WERI-Rb-1 (cell line): ENCODE results near the gene MAP2K7.

Source experiments
- DNase-seq: peaks from one replicate; pipeline ENCODE4 v3.0.0-alpha.2; 2020
- H3K27ac ChIP-seq: fragments of 250-450 bp; sonication (Bioruptor Pico); 2 replicates; pipeline ENCODE4 v1.5.1; 2020; ENCODE audit warnings: mild to moderate bottlenecking, moderate library complexity
- H3K27me3 ChIP-seq: fragments of 250-450 bp; sonication (Bioruptor Pico); 2 replicates; pipeline ENCODE4 v1.5.1; 2021; ENCODE audit warnings: mild to moderate bottlenecking, low read depth, moderate library complexity; ENCODE audit not compliant: insufficient read depth, severe bottlenecking
- H3K36me3 ChIP-seq: fragments of 250-450 bp; sonication (Bioruptor Pico); 2 replicates; pipeline ENCODE4 v1.5.1; 2020; ENCODE audit warnings: mild to moderate bottlenecking, moderate library complexity
- H3K4me3 ChIP-seq: 2 replicates; pipeline ENCODE4 v1.5.1; 2011; ENCODE audit warnings: low read depth, mild to moderate bottlenecking, control low read depth, low read length
- H3K9me3 ChIP-seq: fragments of 250-450 bp; sonication (Bioruptor Pico); 2 replicates; pipeline ENCODE4 v1.5.1; 2021; ENCODE audit warnings: mild to moderate bottlenecking, moderate library complexity; ENCODE audit not compliant: severe bottlenecking
- TF ChIP-seq, protein P1 (sequence below): IDR thresholded peaks from 2 replicates; pipeline ENCODE4 v1.5.1; 2011; ENCODE audit warnings: low read depth, mild to moderate bottlenecking, control low read depth, inconsistent platforms, low read length

Gene MAP2K7

DNA sequence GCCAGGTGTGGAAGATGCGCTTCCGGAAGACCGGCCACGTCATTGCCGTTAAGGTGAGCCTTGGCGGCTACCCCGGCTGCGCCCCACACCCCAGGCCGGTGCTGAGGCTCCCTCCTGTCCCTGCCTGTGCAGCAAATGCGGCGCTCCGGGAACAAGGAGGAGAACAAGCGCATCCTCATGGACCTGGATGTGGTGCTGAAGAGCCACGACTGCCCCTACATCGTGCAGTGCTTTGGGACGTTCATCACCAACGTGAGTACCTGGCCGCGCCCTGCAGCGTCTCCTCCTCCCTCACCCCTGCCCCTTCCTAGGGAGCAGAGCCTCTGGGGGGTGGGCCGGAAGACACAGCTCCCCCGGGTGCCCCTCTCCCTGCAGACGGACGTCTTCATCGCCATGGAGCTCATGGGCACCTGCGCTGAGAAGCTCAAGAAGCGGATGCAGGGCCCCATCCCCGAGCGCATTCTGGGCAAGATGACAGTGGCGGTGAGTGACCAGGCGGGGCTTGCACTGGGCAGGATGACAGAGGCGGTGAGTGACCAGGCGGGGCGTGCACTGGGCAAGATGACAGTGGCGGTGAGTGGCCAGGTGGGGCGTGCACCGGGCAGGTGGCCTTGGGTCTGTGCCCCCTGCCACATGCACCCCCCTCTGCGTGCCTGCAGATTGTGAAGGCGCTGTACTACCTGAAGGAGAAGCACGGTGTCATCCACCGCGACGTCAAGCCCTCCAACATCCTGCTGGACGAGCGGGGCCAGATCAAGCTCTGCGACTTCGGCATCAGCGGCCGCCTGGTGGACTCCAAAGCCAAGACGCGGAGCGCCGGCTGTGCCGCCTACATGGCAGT, 6.9 kb downstream of the MAP2K7 start:
- H3K4me3 ChIP-seq = no peak overlapping the region

DNA sequence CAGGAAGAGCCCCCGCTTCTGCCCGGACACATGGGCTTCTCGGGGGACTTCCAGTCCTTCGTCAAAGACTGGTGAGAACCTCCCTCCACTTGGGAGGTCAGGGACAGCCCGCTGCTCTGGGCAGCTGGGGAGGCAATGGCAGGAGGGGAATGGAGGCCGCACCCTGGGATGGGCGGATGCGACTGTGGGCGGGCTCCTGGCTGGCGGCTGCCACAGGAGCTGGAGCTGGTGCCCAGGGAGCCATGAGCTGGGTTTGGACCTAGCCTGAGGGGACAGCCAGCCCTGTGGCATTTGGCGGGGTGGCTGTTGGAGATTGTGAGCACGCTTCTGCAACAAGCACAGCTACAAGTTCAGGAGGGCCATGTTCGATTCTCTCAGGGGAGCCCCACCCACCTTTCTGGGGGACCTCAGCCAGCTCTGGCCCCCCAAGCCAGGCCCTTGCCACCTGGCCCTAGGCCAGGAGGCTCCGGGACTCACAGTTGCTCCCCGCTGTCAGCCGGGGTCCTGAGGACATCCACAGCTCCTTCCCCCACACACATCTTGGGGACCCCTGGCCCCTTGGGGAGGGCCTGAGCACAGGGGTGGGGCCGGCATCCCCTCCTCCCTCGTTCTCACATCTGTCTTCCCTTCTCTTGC, 7.9 kb downstream of the MAP2K7 start:
- H3K4me3 ChIP-seq = no peak overlapping the region
- DNase-seq = no peak
- peaks cover 37% of the 10 kb centered on the region for H3K36me3 ChIP-seq
- no peaks in the 10 kb centered on the region for H3K27me3 ChIP-seq
- no peaks in the 10 kb centered on the region for H3K9me3 ChIP-seq
- H3K27ac ChIP-seq = no peak overlapping the region
- TF ChIP-seq, protein P1, sequence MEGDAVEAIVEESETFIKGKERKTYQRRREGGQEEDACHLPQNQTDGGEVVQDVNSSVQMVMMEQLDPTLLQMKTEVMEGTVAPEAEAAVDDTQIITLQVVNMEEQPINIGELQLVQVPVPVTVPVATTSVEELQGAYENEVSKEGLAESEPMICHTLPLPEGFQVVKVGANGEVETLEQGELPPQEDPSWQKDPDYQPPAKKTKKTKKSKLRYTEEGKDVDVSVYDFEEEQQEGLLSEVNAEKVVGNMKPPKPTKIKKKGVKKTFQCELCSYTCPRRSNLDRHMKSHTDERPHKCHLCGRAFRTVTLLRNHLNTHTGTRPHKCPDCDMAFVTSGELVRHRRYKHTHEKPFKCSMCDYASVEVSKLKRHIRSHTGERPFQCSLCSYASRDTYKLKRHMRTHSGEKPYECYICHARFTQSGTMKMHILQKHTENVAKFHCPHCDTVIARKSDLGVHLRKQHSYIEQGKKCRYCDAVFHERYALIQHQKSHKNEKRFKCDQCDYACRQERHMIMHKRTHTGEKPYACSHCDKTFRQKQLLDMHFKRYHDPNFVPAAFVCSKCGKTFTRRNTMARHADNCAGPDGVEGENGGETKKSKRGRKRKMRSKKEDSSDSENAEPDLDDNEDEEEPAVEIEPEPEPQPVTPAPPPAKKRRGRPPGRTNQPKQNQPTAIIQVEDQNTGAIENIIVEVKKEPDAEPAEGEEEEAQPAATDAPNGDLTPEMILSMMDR = no peak

More for the DNA sequence above, 6.9 kb downstream of the MAP2K7 start:
- no peak overlapping the region for H3K27ac ChIP-seq
- TF ChIP-seq, protein P1 = no peak
- H3K9me3 ChIP-seq = no peaks in the 10 kb centered on the region
- no peaks in the 10 kb centered on the region for H3K27me3 ChIP-seq
- H3K36me3 ChIP-seq = peaks cover 48% of the 10 kb centered on the region
- no peak for DNase-seq

DNA sequence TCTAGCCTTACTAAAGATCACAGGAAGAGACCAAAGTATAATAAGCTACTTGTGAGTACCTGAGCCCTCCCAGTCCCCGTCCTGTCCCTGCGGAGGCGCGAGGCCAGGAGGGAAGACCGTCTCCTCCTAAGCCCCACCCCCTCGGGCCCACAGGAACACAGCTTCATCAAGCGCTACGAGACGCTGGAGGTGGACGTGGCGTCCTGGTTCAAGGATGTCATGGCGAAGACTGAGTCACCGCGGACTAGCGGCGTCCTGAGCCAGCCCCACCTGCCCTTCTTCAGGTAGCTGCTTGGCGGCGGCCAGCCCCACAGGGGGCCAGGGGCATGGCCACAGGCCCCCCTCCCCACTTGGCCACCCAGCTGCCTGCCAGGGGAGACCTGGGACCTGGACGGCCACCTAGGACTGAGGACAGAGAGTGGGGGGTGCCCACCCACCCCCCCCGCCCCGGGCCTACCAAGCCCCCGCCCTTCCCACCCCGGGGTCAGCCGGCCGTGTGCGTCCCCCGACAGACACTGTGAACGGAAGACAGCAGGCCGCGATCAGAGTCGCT, 8.5 kb downstream of the MAP2K7 start:
- no peak overlapping the region for H3K27ac ChIP-seq
- DNase-seq = peak; percentile 5
- no peak overlapping the region for H3K4me3 ChIP-seq
- H3K27me3 ChIP-seq = no peaks in the 10 kb centered on the region
- peaks cover 4% of the 10 kb centered on the region for H3K9me3 ChIP-seq
- TF ChIP-seq, protein P1 = no peak
- peaks cover 34% of the 10 kb centered on the region for H3K36me3 ChIP-seq

DNA sequence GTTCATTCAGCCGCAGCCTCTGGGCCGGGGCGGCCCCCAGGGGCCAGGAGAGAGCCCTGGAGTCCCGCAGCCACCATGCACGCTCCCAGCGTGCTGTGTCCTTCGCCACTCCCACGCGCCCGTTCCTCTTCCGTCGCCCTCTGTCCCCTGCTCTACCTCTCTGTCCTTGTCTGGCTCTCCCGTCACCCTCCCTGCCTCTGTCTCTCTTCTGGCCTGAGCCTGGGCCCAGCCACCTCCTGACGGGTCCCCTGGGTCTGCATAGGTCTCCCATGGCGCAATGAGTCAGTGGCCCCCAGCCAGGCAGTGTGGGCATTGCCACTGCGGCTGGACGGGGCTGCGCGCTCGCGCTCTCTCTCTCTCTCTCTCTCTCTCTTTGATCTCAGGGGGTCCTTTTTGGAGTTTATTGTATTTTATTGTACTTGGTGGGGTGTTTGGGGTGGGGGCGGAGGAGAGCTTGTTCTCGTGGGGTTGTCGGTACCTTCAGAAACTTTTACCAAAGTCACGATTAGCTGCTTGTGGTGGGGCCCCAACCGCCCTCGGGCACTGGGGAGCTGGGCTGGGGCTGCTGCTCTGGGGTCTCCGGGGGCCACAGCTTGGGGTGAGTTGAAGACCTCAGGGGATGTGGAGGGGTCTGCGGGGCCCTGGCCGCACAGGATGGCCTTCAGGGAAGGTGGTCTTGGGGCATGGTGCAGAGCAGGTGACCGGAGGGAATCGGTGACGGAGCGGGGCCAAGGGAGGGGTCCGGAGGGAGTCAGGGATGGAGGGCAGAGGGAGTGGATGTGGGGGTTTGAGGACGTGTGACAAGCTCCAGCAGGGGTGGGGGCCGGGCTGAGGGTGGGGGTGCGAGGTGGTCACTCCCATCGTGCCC, 9.3 kb downstream of the MAP2K7 start:
- peak; percentile 8 for DNase-seq
- no peak overlapping the region for H3K27ac ChIP-seq
- no peak overlapping the region for H3K4me3 ChIP-seq
- peaks cover 4% of the 10 kb centered on the region for H3K9me3 ChIP-seq
- TF ChIP-seq, protein P1 = no peak
- H3K36me3 ChIP-seq = peaks cover 31% of the 10 kb centered on the region
- no peaks in the 10 kb centered on the region for H3K27me3 ChIP-seq

DNA sequence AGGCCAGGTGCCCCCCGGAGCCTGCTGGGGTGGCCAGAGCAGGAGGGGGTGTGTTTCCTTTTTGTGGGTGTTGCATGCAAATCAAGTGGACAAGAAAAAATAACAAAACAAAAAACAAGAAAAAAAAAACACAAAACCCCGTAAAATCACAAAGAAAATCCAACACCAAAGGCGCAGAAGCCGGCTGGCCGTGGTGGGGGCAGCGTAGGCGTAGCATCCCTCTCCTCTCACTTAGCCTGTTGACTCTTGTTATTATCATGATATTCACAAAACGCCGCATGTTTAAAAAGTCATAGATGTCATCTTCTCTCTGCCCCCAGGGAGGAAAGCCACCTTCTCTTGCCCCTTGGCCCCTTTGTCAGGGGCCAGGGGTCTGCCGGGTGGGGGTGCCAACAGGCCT, 10.0 kb downstream of the MAP2K7 start:
- H3K36me3 ChIP-seq = peaks cover 31% of the 10 kb centered on the region
- peaks cover 4% of the 10 kb centered on the region for H3K9me3 ChIP-seq
- TF ChIP-seq, protein P1 = no peak
- no peaks in the 10 kb centered on the region for H3K27me3 ChIP-seq
- H3K27ac ChIP-seq = no peak overlapping the region
- DNase-seq = no peak
- H3K4me3 ChIP-seq = no peak overlapping the region
